Vagina (tissue), 2 donors: ENCODE data around the gene AKAP8L.

Source experiments
- POLR2A ChIP-seq, 2 donors: fragments of 450-650 bp; IDR thresholded peaks; one replicate each; pipeline ENCODE4 v1.6.1; 2017; ENCODE audit warnings: antibody characterized with exemption in 2 of 2, mild to moderate bottlenecking in 2 of 2, moderate library complexity in 2 of 2
- POLR2AphosphoS5 ChIP-seq, 2 donors: sonication (generic); formaldehyde crosslinking; IDR thresholded peaks; one replicate each; pipeline ENCODE4 v1.9.0; 2017; ENCODE audit warnings: antibody characterized with exemption in 2 of 2, mild to moderate bottlenecking in 2 of 2, low read depth in 1 of 2; ENCODE audit not compliant: insufficient read depth in 1 of 2

GRCh38 chr19:15337202-15337601, 81.6 kb downstream of the AKAP8L start:
- TF ChIP-seq POLR2A (IDR thresholded peaks at IDR 0.05) (no peak), POLR2AphosphoS5 (IDR thresholded peaks at IDR 0.05; ENCODE audit: insufficient read depth in 1 of 2, low read depth in 1 of 2) (peak in 1 of 2 donors; percentile 22)
